Stimulated activated effector memory CD8-positive, alpha-beta T cell treated with anti-CD3 and anti-CD28 coated beads, Interleukin-12 subunit alpha, Interleukin-12 subunit beta, amount 100 ng/mL, for 72 hours (primary cell): ENCODE data around the gene MED8.

ENCODE experiments used
- ATAC-seq: fragments of 150-1000 bp; cut with Tn5 transposase; 2 replicates; pipeline ENCODE4 v1.10.0; 2021
- DNase-seq, 2 donors: peaks; one replicate each; pipeline ENCODE4 v3.0.0; 2021 to 2022; ENCODE audit warnings: low spot score in 2 of 2
- H3K27ac Mint-ChIP-seq: one replicate; pipeline ENCODE4 v1.8.0; 2022; ENCODE audit warnings: mild to moderate bottlenecking, mixed read lengths
- H3K36me3 Mint-ChIP-seq: one replicate; pipeline ENCODE4 v1.8.0; 2022; ENCODE audit warnings: mild to moderate bottlenecking, mixed read lengths
- H3K4me1 Mint-ChIP-seq: one replicate; pipeline ENCODE4 v1.8.0; 2022; ENCODE audit warnings: mixed read lengths
- H3K4me3 Mint-ChIP-seq: one replicate; pipeline ENCODE4 v1.8.0; 2022; ENCODE audit warnings: mild to moderate bottlenecking, mixed read lengths
- H3K9me3 Mint-ChIP-seq: one replicate; pipeline ENCODE4 v1.8.0; 2022; ENCODE audit warnings: mixed read lengths

MED8 gene

GRCh38 chr1:43363283-43363934, 26.2 kb downstream of the MED8 start:
- ATAC-seq (no peak), DNase-seq (no peak)
- H3K27ac Mint-ChIP-seq = peak overlapping the region; percentile 94
- peaks cover 92% of the 10 kb centered on the region for H3K36me3 Mint-ChIP-seq
- no peak overlapping the region for H3K4me3 Mint-ChIP-seq
- peaks cover 66% of the 10 kb centered on the region for H3K4me1 Mint-ChIP-seq
- no peaks in the 10 kb centered on the region for H3K9me3 Mint-ChIP-seq

- DNase-seq (no peak), ATAC-seq (no peak)
- peaks cover 83% of the 10 kb centered on the region for H3K36me3 Mint-ChIP-seq
- no peaks in the 10 kb centered on the region for H3K9me3 Mint-ChIP-seq
- peaks cover 56% of the 10 kb centered on the region for H3K4me1 Mint-ChIP-seq
- H3K27ac Mint-ChIP-seq = peak overlapping the region; percentile 96
- peak overlapping the region; percentile 90 for H3K4me3 Mint-ChIP-seq
These were observed 29.0 kb downstream of the MED8 start for GRCh38 chr1:43360616-43361015.

GRCh38 chr1:43359696-43360095, 29.9 kb downstream of the MED8 start:
- peak overlapping the region; percentile 96 for H3K27ac Mint-ChIP-seq

GRCh38 chr1:43358746-43359693, 30.6 kb downstream of the MED8 start, which contains the start of gene CDC20:
CDC20 (plus strand) TSS chr1:43358981; CDS start chr1:43359216, 235 bp downstream.
- peaks cover 40% of the 10 kb centered on the region for H3K4me1 Mint-ChIP-seq
- H3K36me3 Mint-ChIP-seq = peaks cover 67% of the 10 kb centered on the region
- H3K9me3 Mint-ChIP-seq = no peaks in the 10 kb centered on the region
- DNase-seq (peak; percentile 96 to 99), ATAC-seq (peak; percentile 99)
- peak within 1 kb of the TSS; percentile 90 for H3K4me3 Mint-ChIP-seq
- peak within 1 kb of the TSS; percentile 96 for H3K27ac Mint-ChIP-seq

More at GRCh38 chr1:43359696-43360095, 29.9 kb downstream of the MED8 start:
- H3K9me3 Mint-ChIP-seq = no peaks in the 10 kb centered on the region
- H3K4me3 Mint-ChIP-seq = peak overlapping the region; percentile 90
- no peak for ATAC-seq
- peaks cover 74% of the 10 kb centered on the region for H3K36me3 Mint-ChIP-seq
- no peak for DNase-seq
- peaks cover 47% of the 10 kb centered on the region for H3K4me1 Mint-ChIP-seq

- H3K4me3 Mint-ChIP-seq = peak overlapping the region; percentile 90
- peaks cover 59% of the 10 kb centered on the region for H3K36me3 Mint-ChIP-seq
- DNase-seq (peak in 1 of 2 donors; percentile 61), ATAC-seq (peak; percentile 36)
- H3K9me3 Mint-ChIP-seq = no peaks in the 10 kb centered on the region
- H3K27ac Mint-ChIP-seq = peak overlapping the region; percentile 96
- peaks cover 36% of the 10 kb centered on the region for H3K4me1 Mint-ChIP-seq
These were observed 31.4 kb downstream of the MED8 start for GRCh38 chr1:43358121-43358745.

- Mint-ChIP-seq H3K36me3 (peaks cover 50% of the 10 kb centered on the region), H3K4me1 (peaks cover 36% of the 10 kb centered on the region), H3K4me3 (peak overlapping the region; percentile 90), H3K9me3 (no peaks in the 10 kb centered on the region), H3K27ac (no peak overlapping the region)
- DNase-seq (no peak), ATAC-seq (no peak)
These were observed 32.3 kb downstream of the MED8 start for GRCh38 chr1:43357251-43357650.

- Mint-ChIP-seq H3K36me3 (peaks cover 26% of the 10 kb centered on the region), H3K9me3 (no peaks in the 10 kb centered on the region), H3K4me1 (peaks cover 22% of the 10 kb centered on the region), H3K4me3 (no peak overlapping the region), H3K27ac (no peak overlapping the region)
- ATAC-seq (no peak), DNase-seq (no peak)
These were observed 34.7 kb downstream of the MED8 start for GRCh38 chr1:43354936-43355335.

GRCh38 chr1:43354471-43354870, 35.1 kb downstream of the MED8 start:
- Mint-ChIP-seq H3K4me3 (no peak overlapping the region), H3K9me3 (no peaks in the 10 kb centered on the region), H3K27ac (no peak overlapping the region), H3K4me1 (peaks cover 22% of the 10 kb centered on the region), H3K36me3 (peaks cover 22% of the 10 kb centered on the region)
- no peak for DNase-seq
- no peak for ATAC-seq

- H3K9me3 Mint-ChIP-seq = no peaks in the 10 kb centered on the region
- peaks cover 14% of the 10 kb centered on the region for H3K4me1 Mint-ChIP-seq
- no peak overlapping the region for H3K4me3 Mint-ChIP-seq
- ATAC-seq (no peak), DNase-seq (no peak)
- peak overlapping the region; percentile 60 for H3K27ac Mint-ChIP-seq
- peaks cover 6% of the 10 kb centered on the region for H3K36me3 Mint-ChIP-seq
These were observed 36.7 kb downstream of the MED8 start for GRCh38 chr1:43352881-43353280.

- Mint-ChIP-seq H3K27ac (peak overlapping the region; percentile 60), H3K36me3 (peaks cover 6% of the 10 kb centered on the region), H3K4me3 (no peak overlapping the region), H3K4me1 (peaks cover 12% of the 10 kb centered on the region), H3K9me3 (no peaks in the 10 kb centered on the region)
- no peak for ATAC-seq
- DNase-seq = no peak
These were observed 37.3 kb downstream of the MED8 start for GRCh38 chr1:43352351-43352705.

- no peak for DNase-seq
- Mint-ChIP-seq H3K4me3 (no peak overlapping the region), H3K27ac (peak overlapping the region; percentile 60), H3K9me3 (no peaks in the 10 kb centered on the region), H3K36me3 (peaks cover 1% of the 10 kb centered on the region), H3K4me1 (peaks cover 12% of the 10 kb centered on the region)
- ATAC-seq = no peak
These were observed 37.9 kb downstream of the MED8 start for GRCh38 chr1:43351421-43352350.

GRCh38 chr1:43350976-43351375, 38.6 kb downstream of the MED8 start:
- Mint-ChIP-seq H3K9me3 (no peaks in the 10 kb centered on the region), H3K36me3 (no peaks in the 10 kb centered on the region), H3K4me3 (no peak overlapping the region), H3K27ac (no peak overlapping the region), H3K4me1 (peaks cover 12% of the 10 kb centered on the region)
- DNase-seq (no peak), ATAC-seq (no peak)

- DNase-seq (no peak), ATAC-seq (no peak)
- Mint-ChIP-seq H3K9me3 (no peaks in the 10 kb centered on the region), H3K27ac (peak overlapping the region; percentile 80), H3K4me1 (peaks cover 18% of the 10 kb centered on the region), H3K4me3 (peak overlapping the region; percentile 64), H3K36me3 (no peaks in the 10 kb centered on the region)
These were observed 39.9 kb downstream of the MED8 start for GRCh38 chr1:43349594-43350306.
